ENCODE results near the gene CYP21A2. TPM values are rescaled to one million over a fixed set of nuclear protein-coding genes. Genes with fewer than 3 reads are reported as not detected.
A peak's percentile ranks its signal among the peaks of the same experiment; 100 is the strongest.
"Not testable (repeated sequence)": the region's sequence is repeated elsewhere in the genome, so short reads cannot be mapped to it uniquely, and the experiment has no call there.

The CYP21A2 gene
- total RNA-seq, 1 donor from 2014 or later, result not detected

GRCh38 chr6:32052626-32053025 is 14.4 kb downstream of the CYP21A2 start:
- DNase-seq (ENCODE audit: low read depth in 2 of 2), result not testable (repeated sequence)

GRCh38 chr6:32053314-32053713 is 15.1 kb downstream of the CYP21A2 start:
- DNase-seq (ENCODE audit: low read depth in 2 of 2), result not testable (repeated sequence)

GRCh38 chr6:32055756-32056155 is 17.5 kb downstream of the CYP21A2 start:
- DNase-seq (ENCODE audit: low read depth in 2 of 2), result not testable (repeated sequence)

GRCh38 chr6:32056254-32056653 is 18.0 kb downstream of the CYP21A2 start:
- no peak for DNase-seq (ENCODE audit: low read depth in 2 of 2)

GRCh38 chr6:32057966-32058365 is 19.8 kb downstream of the CYP21A2 start:
- no peak for DNase-seq (ENCODE audit: low read depth in 2 of 2)

GRCh38 chr6:32058511-32058963 is 20.3 kb downstream of the CYP21A2 start:
- DNase-seq (ENCODE audit: low read depth in 2 of 2), result peak in 1 of 2 donors; percentile 81

- DNase-seq (ENCODE audit: low read depth in 2 of 2), result no peak
Measured at GRCh38 chr6:32060966-32061655, 22.9 kb downstream of the CYP21A2 start.

GRCh38 chr6:32064706-32065105 is 26.5 kb downstream of the CYP21A2 start:
- DNase-seq (ENCODE audit: low read depth in 2 of 2), result no peak

- DNase-seq (ENCODE audit: low read depth in 2 of 2), result not testable (repeated sequence)
Measured at GRCh38 chr6:32067521-32067920, 29.3 kb downstream of the CYP21A2 start.

GRCh38 chr6:32068315-32068714 is 30.1 kb downstream of the CYP21A2 start:
- not testable (repeated sequence) for DNase-seq (ENCODE audit: low read depth in 2 of 2)

- no peak for DNase-seq (ENCODE audit: low read depth in 2 of 2)
Measured at GRCh38 chr6:32068867-32069266, 30.7 kb downstream of the CYP21A2 start.

- no peak for DNase-seq (ENCODE audit: low read depth in 2 of 2)
Measured at GRCh38 chr6:32069460-32069859, 31.2 kb downstream of the CYP21A2 start.

GRCh38 chr6:32069878-32070515 is 31.8 kb downstream of the CYP21A2 start:
- DNase-seq (ENCODE audit: low read depth in 2 of 2), result no peak

GRCh38 chr6:32070814-32071543 is 32.8 kb downstream of the CYP21A2 start:
- no peak for DNase-seq (ENCODE audit: low read depth in 2 of 2)

GRCh38 chr6:32073101-32073500 is 34.9 kb downstream of the CYP21A2 start:
- no peak for DNase-seq (ENCODE audit: low read depth in 2 of 2)

- DNase-seq (ENCODE audit: low read depth in 2 of 2), result no peak
Measured at GRCh38 chr6:32073613-32074012, 35.4 kb downstream of the CYP21A2 start.

- no peak for DNase-seq (ENCODE audit: low read depth in 2 of 2)
Measured at GRCh38 chr6:32074996-32075532, 36.8 kb downstream of the CYP21A2 start.

GRCh38 chr6:32075781-32076180 is 37.6 kb downstream of the CYP21A2 start:
- no peak for DNase-seq (ENCODE audit: low read depth in 2 of 2)

- no peak for DNase-seq (ENCODE audit: low read depth in 2 of 2)
Measured at GRCh38 chr6:32076321-32076809, 38.1 kb downstream of the CYP21A2 start.

GRCh38 chr6:32079566-32080290 is 41.5 kb downstream of the CYP21A2 start:
- DNase-seq (ENCODE audit: low read depth in 2 of 2), result no peak

Data from dermis microvascular lymphatic vessel endothelial cell (primary cell).